Activated CD4-positive, alpha-beta T cell treated with anti-CD3 and anti-CD28 coated beads, Interleukin-2, amount 50 U/mL, for 4 hours (primary cell): ENCODE measurements around the gene PDE6H.
A peak's percentile ranks its signal among the peaks of the same experiment; 100 is the strongest.

Source experiments
- DNase-seq, 2 experiments: peaks; one replicate each; pipeline ENCODE4 v3.0.0-alpha.2; 2020

Gene PDE6H

DNA sequence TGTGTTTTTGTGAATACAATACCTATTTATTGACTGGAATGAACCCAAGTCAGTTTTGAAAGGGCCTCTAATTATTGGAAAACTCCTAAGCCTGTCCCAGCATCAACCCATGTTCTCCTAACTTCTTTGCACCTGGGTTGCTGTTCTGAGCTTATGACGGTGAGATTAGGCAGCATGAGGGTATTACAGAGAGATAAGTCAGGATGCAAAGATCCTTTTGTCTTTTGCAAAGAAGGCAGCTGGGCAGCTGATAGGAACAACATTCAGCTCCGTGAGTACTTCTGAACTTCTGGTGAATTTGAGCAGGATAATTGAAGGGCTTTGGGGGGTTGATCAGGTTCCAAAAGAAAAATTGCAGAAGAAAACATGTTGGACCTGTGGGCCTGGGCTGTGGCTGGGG, at the start of gene PDE6H:
PDE6H (plus strand) TSS at position 227 of the 400 bp plus-strand sequence. CDS start 4,971 bp downstream, outside the sequence.
- no peak for DNase-seq

GRCh38 chr12:14923944-14924343, 48.9 kb upstream of the PDE6H start:
- DNase-seq, result no peak

DNA sequence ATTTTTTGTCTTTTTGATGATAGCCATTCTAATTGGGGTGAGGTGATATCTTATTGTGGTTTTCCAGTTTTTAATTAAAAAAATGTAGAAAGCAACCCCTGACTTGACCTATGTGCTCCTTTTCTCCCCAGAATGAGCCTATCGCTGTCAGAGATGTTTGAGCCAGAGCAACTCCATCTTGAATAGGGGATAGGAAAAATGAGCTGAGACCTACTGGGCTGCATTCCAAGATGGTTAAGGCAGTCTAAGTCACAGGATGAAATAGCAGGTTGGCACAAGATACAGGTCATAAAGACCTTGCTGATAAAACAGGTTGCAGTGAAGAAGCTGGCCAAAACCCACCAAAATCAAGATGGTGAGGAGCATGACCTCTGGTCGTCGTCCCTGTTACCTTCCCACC, 48.3 kb upstream of the PDE6H start:
- no peak for DNase-seq

- DNase-seq, result no peak
Observed at GRCh38 chr12:14927267-14927666, 45.6 kb upstream of the PDE6H start.

- DNase-seq, result no peak
Observed at GRCh38 chr12:14928931-14929330, 43.9 kb upstream of the PDE6H start.

- no peak for DNase-seq
Observed at GRCh38 chr12:14930299-14930698, 42.5 kb upstream of the PDE6H start.

- DNase-seq, result no peak
Observed at GRCh38 chr12:14931359-14931758, 41.5 kb upstream of the PDE6H start.

DNA sequence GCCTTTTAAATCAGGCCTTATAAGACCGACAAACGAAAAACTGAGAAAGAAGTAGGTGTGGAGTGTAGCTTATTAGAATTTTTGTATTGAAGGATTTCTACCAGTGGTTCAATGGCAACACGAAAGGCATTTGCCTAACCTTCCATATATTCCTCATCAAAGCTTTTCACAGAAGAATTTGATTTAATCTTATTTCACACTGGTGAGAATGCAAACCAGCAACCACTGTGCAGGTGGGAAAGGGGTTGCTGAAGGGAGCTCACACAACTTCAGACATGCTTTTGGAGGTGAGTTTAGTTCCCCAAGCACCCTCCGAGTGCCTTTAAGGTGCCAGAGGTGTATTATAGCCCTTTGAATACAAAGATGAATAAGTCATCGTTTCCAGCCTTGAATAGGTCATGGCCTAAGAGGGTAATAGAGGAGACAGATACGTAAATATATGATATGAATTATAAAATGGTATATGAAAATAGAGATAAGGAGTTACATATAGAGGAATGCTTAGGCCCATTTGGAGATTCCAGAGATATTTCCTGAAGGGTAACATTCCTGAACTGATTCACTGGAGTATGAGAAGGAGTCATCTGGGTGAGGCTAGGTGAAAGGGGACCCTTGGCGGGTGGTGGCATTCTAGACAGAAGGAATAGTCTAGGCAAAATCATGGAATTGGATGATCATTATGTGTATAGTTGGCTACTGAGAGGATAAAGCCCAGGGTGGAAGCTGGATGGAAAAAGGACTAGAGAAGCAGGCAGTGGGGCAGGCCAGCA, 40.9 kb upstream of the PDE6H start:
- no peak for DNase-seq

DNA sequence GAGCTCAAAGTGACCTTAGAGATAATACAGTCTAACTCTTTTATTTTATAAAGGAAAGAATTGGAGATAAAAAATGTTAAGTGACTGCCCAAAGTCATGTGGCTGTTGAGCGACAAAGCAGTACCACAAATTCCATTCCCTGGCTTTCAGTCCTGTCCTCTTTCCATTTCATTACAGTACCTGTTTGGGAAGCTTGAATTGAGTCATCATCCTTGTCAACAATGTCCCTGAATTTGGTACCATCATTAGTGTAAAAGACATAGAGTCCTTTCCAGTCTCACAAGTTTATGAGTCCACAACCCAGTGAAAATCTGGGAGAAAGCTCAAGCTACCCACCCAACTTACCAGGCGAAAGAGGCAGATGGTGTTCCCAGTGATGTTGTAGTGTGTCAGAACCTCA, 38.3 kb upstream of the PDE6H start:
- DNase-seq, result no peak

- DNase-seq, result no peak
Observed at GRCh38 chr12:14935031-14935430, 37.8 kb upstream of the PDE6H start.

- DNase-seq, result no peak
Observed at GRCh38 chr12:14936224-14936861, 36.5 kb upstream of the PDE6H start.

- DNase-seq, result no peak
Observed at GRCh38 chr12:14937014-14937413, 35.8 kb upstream of the PDE6H start.

- DNase-seq, result no peak
Observed at GRCh38 chr12:14937689-14938088, 35.2 kb upstream of the PDE6H start.

DNA sequence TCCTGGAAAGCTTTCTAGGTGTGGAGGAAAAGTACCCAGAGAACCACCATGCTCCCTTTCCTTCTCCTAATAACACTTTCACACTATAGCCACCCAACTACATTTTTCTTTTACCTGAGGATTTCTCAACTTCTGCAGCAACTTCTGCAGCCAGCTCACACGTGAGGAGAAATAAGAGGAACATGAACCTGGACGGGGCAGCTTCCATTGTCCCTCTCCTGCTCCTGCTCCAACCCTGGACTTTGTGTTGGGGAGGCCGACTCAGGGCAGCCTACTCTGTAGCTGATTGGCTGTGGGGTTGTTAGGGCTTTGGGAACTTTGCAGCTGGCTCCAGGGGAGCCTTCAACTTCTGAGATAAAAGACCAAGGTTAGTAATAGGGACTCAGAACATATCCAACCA, 34.5 kb upstream of the PDE6H start, which contains the start of gene ERP27:
ERP27 (minus strand) TSS at position 237 of the 400 bp plus-strand sequence; CDS start at position 208, 29 bp downstream.
- no peak for DNase-seq

DNA sequence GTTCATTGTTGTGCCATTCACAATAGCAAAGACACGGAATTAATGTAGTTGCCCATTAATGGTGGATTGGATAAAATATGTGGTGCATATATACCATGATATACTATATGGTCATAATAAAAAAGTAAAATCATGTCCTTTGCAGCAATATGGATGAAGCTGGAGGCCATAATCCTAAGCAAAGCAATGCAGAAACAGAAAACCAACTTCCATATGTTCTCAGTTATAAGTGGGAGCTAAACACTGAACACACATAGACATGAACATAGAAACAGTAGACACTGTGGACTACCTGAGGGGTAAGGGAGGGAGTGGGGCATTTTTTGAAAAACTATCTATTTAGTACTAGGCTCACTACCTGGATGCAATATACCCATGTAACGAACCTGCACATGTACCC, 31.5 kb upstream of the PDE6H start:
- DNase-seq, result no peak

GRCh38 chr12:14942196-14942931, 30.5 kb upstream of the PDE6H start:
- DNase-seq, result no peak

DNA sequence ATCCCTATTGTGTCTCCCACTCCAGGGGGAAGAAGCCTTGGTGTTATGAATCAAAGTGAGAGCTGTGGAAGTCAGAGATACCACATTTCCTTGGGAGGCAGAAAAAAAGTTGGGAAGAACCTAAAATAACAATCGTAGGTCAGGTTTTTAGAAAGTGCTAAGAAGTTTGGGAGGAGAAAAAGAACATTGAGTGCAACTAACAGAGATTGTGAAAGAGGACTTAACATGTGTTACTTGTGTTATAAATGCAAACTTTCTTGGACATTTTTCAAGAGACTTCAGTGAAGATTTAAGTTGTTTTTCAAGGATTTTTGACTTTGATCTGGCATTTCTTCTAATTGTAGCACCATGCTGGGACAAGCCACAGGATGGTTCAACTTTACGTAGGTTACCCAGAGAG, 26.7 kb upstream of the PDE6H start:
- no peak for DNase-seq

DNA sequence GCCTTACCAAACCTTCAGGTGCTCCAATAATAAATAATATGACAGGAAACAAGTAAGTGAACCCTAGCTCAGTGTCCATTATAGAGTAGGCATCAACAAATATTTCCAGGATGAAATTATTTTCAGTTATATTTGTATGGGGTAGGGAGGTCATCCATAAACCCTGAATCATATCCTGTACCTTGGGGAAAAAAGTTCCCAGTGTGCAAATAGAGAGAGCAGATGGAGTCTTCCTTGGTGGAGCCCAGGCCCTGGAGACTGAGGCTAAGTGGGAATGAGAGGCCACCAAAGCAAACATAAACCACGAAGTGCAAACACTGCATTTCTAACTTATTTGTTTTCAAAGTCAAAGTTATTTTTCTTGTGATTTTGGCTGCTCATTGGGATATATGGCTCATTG, 26.0 kb upstream of the PDE6H start:
- no peak for DNase-seq

GRCh38 chr12:14948672-14949071, 24.2 kb upstream of the PDE6H start:
- DNase-seq, result peak; percentile 32 to 46

DNA sequence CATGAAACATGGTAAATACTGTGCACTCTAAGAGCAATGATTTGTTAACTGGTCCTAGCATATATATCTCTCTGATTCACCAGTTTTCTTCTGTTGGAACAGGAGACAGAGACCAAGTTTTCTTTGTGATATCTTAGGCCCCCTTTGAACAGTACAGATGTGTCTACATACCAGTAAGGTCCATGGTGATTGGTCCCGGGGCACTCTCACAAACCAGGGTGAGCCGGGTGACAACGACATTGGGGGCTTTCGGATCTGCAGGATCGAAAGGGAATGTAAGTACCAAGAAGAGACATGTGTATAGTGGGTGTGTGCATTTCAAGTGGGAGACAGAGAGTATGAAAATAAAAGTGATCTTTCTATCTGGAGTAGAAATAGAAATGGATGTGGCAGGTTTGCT, 23.2 kb upstream of the PDE6H start:
- no peak for DNase-seq

- DNase-seq, result no peak
Observed at GRCh38 chr12:14950421-14950820, 22.4 kb upstream of the PDE6H start.

DNA sequence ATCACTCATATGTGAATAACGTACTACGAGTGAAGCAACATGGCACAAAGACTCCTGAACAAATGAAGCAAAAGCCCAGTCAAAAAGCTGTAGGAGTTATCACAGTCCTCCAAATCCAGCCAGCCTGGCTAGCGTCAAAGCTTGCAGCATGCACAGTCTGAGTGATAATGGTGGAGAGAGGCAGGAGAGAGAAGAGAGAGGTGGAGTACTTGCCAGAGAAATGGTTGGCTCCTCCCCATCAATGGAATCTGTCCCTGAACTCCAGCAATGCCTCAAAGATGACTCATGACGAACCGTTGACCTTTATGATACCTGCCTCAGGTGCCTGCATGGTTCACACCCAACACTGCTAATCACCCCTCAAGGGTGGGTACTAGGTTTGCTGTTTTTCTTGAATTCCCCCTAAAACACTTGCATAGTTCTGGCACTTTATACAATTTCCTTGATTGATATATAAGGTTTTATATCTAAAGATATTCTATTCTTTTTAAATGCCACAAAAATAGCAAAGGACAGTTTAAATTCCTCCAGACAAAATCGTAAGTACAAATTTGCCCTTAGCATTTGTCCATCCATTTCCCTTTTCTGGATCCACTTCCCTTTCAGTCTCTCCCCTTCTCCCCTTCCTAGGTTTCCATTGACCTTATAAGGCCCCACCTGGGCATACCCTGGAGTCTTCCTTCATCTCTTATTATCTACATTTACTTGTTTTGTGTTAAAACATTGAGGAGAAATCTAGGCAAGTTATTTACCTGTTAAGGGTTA, 21.7 kb upstream of the PDE6H start:
- no peak for DNase-seq

- no peak for DNase-seq
Observed at GRCh38 chr12:14951851-14952250, 21.0 kb upstream of the PDE6H start.
